ENCODE data around the gene HAL. TPM values are rescaled to one million over a fixed set of nuclear protein-coding genes. Genes with fewer than 3 reads are reported as not detected.

Gene HAL
- total RNA-seq, 1 experiment from 2014 or later, result 1.8 TPM

GRCh38 chr12:95977764-95978305 is 18.3 kb downstream of the HAL start:
- Histone ChIP-seq H3K4me2 (ENCODE audit: low read length) (no peak overlapping the region), H3K9me2 (ENCODE audit: insufficient read depth) (no peaks in the 10 kb centered on the region), H3K79me2 (ENCODE audit: insufficient read depth, low read length) (no peaks in the 10 kb centered on the region), H3K36me3 (ENCODE audit: control insufficient read depth in 1 of 2, insufficient read depth in 2 of 2, low read length in 2 of 2) (no peaks in the 10 kb centered on the region), H3K9ac (ENCODE audit: low read length) (no peak overlapping the region), H4K20me1 (ENCODE audit: insufficient read depth) (no peaks in the 10 kb centered on the region), H3K27me3 (ENCODE audit: insufficient read depth, low read length) (no peaks in the 10 kb centered on the region), H3K27ac (ENCODE audit: low read depth, low read length) (no peak overlapping the region), H3K4me1 (ENCODE audit: control insufficient read depth in 1 of 2, insufficient read depth in 2 of 2, low read length in 2 of 2) (peaks cover 0 to 7% of the 10 kb centered on the region in 2 experiments; a peak in 1 of 4 replicates), H3K4me3 (replicated peaks in 1 of 2; ENCODE audit: low read depth in 1 of 2, low read length in 2 of 2) (no peak overlapping the region), H2AFZ (ENCODE audit: low read depth, low read length, poor library complexity, severe bottlenecking) (no peak overlapping the region), H3K9me3 (ENCODE audit: control insufficient read depth in 1 of 2, insufficient read depth in 1 of 2, low read depth in 1 of 2, low read length in 2 of 2) (no peaks in the 10 kb centered on the region)
- intact Hi-C loops (cut with micrococcal nuclease), result no loop called here
- POLR2A ChIA-PET, result no interaction called here
- CTCF ChIA-PET, result interaction anchor here (1.5 kb wide), 1 partner anchor 21 kb away, joined by 3 read pairs; no protein-coding TSS in a partner anchor
- no TSS peak for BruUV-seq (replicated peaks)
- RAD21 ChIA-PET (ENCODE audit: low non-redundant PET in 1 of 2, low total read pairs in 2 of 2, uncharacterized antibody in 2 of 2, unreplicated experiment in 2 of 2), result no interaction called here
- DNase-seq (ENCODE audit: low read depth, low spot score) (no peak), ATAC-seq (no peak)
- TF ChIP-seq REST (IDR thresholded peaks at IDR 0.05; ENCODE audit: low read depth), result no peak
- TF ChIP-seq FOSL1 (IDR thresholded peaks at IDR 0.05; ENCODE audit: low read depth), result no peak
- no peak for TF ChIP-seq YY1 (IDR thresholded peaks at IDR 0.05; ENCODE audit: extremely low read depth, insufficient replicate concordance, low read depth, low read length)
- no peak for TF ChIP-seq RAD21 (IDR thresholded peaks at IDR 0.05; ENCODE audit: low read depth)
- TF ChIP-seq ZBTB33 (IDR thresholded peaks at IDR 0.05; ENCODE audit: extremely low read depth, insufficient replicate concordance, low read length), result no peak
- no peak for TF ChIP-seq ATF3 (IDR thresholded peaks at IDR 0.05)
- TF ChIP-seq POLR2AphosphoS5 (IDR thresholded peaks at IDR 0.05; ENCODE audit: low read depth, low read length), result no peak
- no peak for TF ChIP-seq SIN3A (IDR thresholded peaks at IDR 0.05; ENCODE audit: low read depth)
